Loucy (cell line): Measurements from ENCODE around the gene GJA4.

ENCODE experiments used
- CTCF ChIP-seq: fragments of 200-600 bp; sonication (generic); conservative IDR thresholded peaks from 2 replicates; pipeline ENCODE4 v1.5.1; 2014; ENCODE audit warnings: mild to moderate bottlenecking, antibody characterized with exemption, low read length
- EZH2phosphoT487 ChIP-seq: fragments of 200-600 bp; IDR thresholded peaks from 2 replicates; pipeline ENCODE4 v1.6.1; 2018; ENCODE audit warnings: antibody characterized with exemption, mild to moderate bottlenecking, moderate library complexity, borderline replicate concordance

GRCh38 chr1:34843392-34844251, 50.8 kb downstream of the GJA4 start:
- no peak for TF ChIP-seq CTCF
- TF ChIP-seq EZH2phosphoT487 = no peak
